Mucosa of descending colon (tissue), 3 donors: ENCODE measurements around the gene KRT3. TPM values are rescaled to one million over a fixed set of nuclear protein-coding genes. Genes with fewer than 3 reads are reported as not detected.
A peak's percentile ranks its signal among the peaks of the same experiment; 100 is the strongest.

Experiments
- ATAC-seq: fragments of 200-7000 bp; cut with Tn5 transposase; one replicate; pipeline ENCODE4 v1.9.1; 2020; ENCODE audit warnings: mild to moderate bottlenecking, moderate library complexity
- DNase-seq, 3 donors: peaks; one replicate each; pipeline ENCODE4 v3.0.0-alpha.2; 2020
- H3K36me3 ChIP-seq: fragments of 200-600 bp; one replicate; pipeline ENCODE4 v1.8.0; 2021; ENCODE audit warnings: low read depth, mild to moderate bottlenecking
- H3K4me1 ChIP-seq: fragments of 200-600 bp; one replicate; pipeline ENCODE4 v1.8.0; 2021; ENCODE audit warnings: low read depth, mild to moderate bottlenecking
- H3K4me3 ChIP-seq: fragments of 200-600 bp; one replicate; pipeline ENCODE4 v1.8.0; 2021; ENCODE audit warnings: mild to moderate bottlenecking
- H3K9me3 ChIP-seq: fragments of 200-600 bp; one replicate; pipeline ENCODE4 v1.8.0; 2021; ENCODE audit warnings: mild to moderate bottlenecking
- CTCF ChIP-seq: fragments of 200-600 bp; IDR thresholded peaks from one replicate; pipeline ENCODE4 v1.8.0; 2022; ENCODE audit warnings: antibody characterized with exemption, mild to moderate bottlenecking
- intact Hi-C, 2 donors: fragments of 100-400 bp; cut with DNase I in 1 of 2; cut with micrococcal nuclease in 1 of 2; formaldehyde crosslinking; loops; one replicate each; pipeline versions ENCODE4 v1.11.0 to v1.11.1; 2022; cut with DNase I, micrococcal nuclease
- long read RNA-seq, 2 donors: library from polyadenylated mRNA; unstranded; transcript quantifications; one replicate each; pipeline ENCODE4 v2.0.0, GENCODE V29; 2019 to 2021
- total RNA-seq, 3 donors: library from RNA; stranded (reverse); fragmentation: NEBNext Ultra II Directional in 2 of 3; extraction: Animal tissue kit (Norgen Biotek cat#: 25700) in 2 of 3; gene quantifications; one replicate each; pipeline versions ENCODE4 v1.2.1 to v1.2.4, GENCODE V29; 2021 to 2023
- donor health status: DM: no; HTN: no; CAD: no; lungs with moderate emphysema.
- donor health status: DM: no; HTN: no; CAD: no.
- donor health status: DM: no; HTN: yes; CAD: no.

Gene KRT3
- not detected for total RNA-seq
- long read RNA-seq, donor 1: 0 reads
- long read RNA-seq, donor 2: 0 reads

- no peak for ATAC-seq
- TF ChIP-seq CTCF: no peak
- H3K4me3 ChIP-seq: no peak within 1 kb of the TSS
Measured at GRCh38 chr12:52795694-52796428, at the start of gene KRT3. TSS of gene KRT3 (minus strand) at chr12:52796117. CDS start at chr12:52796042, 75 bp downstream.

GRCh38 chr12:52844386-52844785, 48.5 kb upstream of the KRT3 start:
- no peak overlapping the region for H3K4me3 ChIP-seq
- intact Hi-C loops: no loop called here
- no peaks in the 10 kb centered on the region for H3K4me1 ChIP-seq
- DNase-seq (peak in 1 of 3 donors; percentile 42), ATAC-seq (no peak)
- TF ChIP-seq CTCF: no peak
- H3K36me3 ChIP-seq: no peaks in the 10 kb centered on the region
- no peaks in the 10 kb centered on the region for H3K9me3 ChIP-seq

More at GRCh38 chr12:52795694-52796428, at the start of gene KRT3:
- DNase-seq: no peak
- no peaks in the 10 kb centered on the region for H3K36me3 ChIP-seq
- intact Hi-C loops: no loop called here
- H3K4me1 ChIP-seq: peaks cover 7% of the 10 kb centered on the region
- no peaks in the 10 kb centered on the region for H3K9me3 ChIP-seq

- no peak for ATAC-seq
- no peak for DNase-seq
- TF ChIP-seq CTCF: no peak
- intact Hi-C loops: no loop called here
- Histone ChIP-seq H3K36me3 (no peaks in the 10 kb centered on the region), H3K9me3 (no peaks in the 10 kb centered on the region), H3K4me1 (no peaks in the 10 kb centered on the region), H3K4me3 (no peak overlapping the region)
Measured at GRCh38 chr12:52839436-52840105, 43.7 kb upstream of the KRT3 start.

GRCh38 chr12:52838609-52839435, 42.9 kb upstream of the KRT3 start:
- ATAC-seq (no peak), DNase-seq (no peak)
- no peaks in the 10 kb centered on the region for H3K36me3 ChIP-seq
- intact Hi-C loops: no loop called here
- H3K4me1 ChIP-seq: no peaks in the 10 kb centered on the region
- H3K4me3 ChIP-seq: no peak overlapping the region
- no peak for TF ChIP-seq CTCF
- H3K9me3 ChIP-seq: no peaks in the 10 kb centered on the region

- Histone ChIP-seq H3K4me1 (no peaks in the 10 kb centered on the region), H3K9me3 (no peaks in the 10 kb centered on the region), H3K36me3 (no peaks in the 10 kb centered on the region), H3K4me3 (no peak overlapping the region)
- DNase-seq: no peak
- TF ChIP-seq CTCF: no peak
- no peak for ATAC-seq
- intact Hi-C loops: no loop called here
Measured at GRCh38 chr12:52837781-52838608, 42.1 kb upstream of the KRT3 start.
